Measurements from ENCODE around the gene NOS1AP.

NOS1AP gene

DNA sequence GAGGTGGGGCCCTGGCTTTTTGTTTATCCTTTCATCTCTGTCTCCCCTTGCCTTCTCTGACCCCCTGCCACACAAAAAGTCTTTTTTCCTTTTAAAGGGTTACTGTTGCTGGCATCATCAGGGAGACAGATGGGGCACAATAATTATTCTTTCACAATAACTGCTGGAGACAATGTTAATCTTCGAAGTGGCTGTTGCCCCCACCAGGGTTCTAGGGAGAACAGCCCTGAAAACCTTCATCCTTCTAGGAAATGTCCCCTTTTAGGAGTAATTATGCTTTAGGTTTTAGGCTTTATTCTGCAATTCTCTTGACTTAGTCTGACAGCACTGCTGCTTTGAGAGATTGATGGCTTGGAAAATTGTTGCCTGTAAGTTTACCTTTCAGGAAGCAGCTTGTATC, 150.0 kb downstream of the NOS1AP start:
- no peak for DNase-seq (ENCODE audit: low read depth in 2 of 2)

DNA sequence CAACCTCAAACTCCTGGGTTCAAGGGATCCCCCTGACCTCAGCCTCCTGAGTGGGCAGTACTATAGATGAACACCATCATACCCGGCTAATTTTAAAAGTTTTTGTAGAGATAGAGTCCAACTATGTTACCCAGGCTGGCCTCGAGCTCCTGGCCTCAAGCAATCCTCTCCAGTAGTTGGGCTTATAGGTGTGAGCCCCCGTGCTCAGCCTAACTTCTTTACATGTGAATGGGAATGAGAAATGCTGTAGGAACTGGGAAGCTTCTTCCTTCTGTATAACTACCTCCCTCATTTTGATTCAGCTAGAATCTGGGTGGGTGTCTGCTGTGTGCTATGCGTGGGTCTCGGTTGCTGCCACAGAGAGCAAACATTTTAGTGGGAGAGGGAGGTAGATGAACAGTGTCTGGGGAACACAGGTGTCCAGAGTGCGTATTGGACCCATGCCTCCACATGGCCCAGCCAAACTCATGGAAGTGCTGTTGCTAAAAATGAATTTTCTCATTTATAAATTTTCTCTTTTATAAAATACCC, 150.6 kb downstream of the NOS1AP start:
- DNase-seq (ENCODE audit: low read depth in 2 of 2), result no peak

DNA sequence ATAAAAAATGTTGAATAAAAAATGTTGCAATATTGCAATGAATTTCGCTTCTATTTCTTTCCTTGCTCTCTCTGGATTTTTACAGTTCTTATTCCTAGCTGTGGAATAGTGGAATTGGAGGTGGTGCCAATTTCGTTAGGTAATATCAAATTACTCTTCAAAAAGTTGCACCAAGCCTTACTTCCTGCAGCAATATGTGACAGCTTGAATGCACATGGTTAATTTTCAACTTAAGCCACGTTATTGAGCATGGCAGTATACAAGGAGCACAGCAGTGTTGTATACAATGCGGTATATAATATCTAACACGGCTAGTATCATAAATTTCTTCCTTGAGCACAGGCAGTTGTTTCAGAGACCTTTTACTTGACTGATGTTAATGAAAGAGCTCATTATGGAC, 152.5 kb downstream of the NOS1AP start:
- DNase-seq (ENCODE audit: low read depth in 2 of 2), result no peak

DNA sequence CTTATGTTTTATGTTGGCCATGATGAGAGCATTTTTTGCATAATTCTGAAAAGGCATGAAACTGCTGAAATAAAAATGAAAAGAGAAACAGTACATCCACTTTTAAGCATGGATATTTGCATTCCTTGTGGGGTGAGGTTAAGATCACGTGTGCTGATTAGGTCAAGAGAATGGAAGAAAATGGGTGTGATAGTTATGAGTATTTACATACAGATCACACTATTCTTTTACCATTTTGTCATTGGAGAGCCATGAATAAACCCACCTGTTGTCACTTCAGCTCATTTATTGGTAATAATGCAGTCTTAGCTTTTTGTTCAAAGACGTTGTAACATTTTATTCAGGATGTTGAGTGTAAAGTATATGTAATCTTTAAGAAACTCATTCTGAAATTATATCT, 153.2 kb downstream of the NOS1AP start:
- no peak for DNase-seq (ENCODE audit: low read depth in 2 of 2)

DNA sequence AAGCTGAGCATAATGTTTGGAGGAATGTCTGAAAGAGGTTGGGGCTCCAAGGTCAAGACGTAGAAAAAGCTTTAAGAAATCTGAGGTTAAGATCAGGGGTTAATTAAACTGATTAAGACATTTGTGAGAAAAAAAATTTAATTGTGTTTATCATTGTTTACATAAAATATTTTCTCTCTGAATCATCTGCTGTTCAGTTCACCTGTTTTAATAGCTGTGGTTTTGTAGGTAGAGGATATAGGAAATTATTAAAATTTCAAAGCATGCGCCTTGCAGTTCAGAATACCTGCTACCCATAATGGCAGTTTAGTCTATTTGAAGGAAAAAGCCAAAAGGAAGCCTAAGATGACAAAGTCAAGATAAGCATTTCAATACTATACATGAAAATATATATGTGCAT, 154.0 kb downstream of the NOS1AP start:
- no peak for DNase-seq (ENCODE audit: low read depth in 2 of 2)

DNA sequence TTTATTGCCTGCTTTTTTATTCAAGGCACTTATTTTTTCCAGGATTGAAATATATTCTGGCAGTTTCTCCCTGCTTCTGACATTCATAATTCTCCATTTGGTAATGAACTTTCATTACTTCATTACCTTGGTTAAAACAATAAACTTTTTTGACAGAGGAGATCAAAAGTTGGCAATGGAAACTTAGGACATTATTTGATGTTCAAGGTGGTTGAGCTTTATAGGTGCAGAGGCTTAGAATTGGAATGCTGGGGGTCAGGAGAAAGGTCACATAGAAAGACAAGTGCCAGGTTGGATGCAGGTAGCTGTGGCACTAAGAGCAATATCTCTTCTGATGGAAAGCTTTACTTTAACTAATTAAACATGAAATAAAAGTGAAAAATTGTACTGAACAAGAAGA, 154.8 kb downstream of the NOS1AP start:
- DNase-seq (ENCODE audit: low read depth in 2 of 2), result no peak

DNA sequence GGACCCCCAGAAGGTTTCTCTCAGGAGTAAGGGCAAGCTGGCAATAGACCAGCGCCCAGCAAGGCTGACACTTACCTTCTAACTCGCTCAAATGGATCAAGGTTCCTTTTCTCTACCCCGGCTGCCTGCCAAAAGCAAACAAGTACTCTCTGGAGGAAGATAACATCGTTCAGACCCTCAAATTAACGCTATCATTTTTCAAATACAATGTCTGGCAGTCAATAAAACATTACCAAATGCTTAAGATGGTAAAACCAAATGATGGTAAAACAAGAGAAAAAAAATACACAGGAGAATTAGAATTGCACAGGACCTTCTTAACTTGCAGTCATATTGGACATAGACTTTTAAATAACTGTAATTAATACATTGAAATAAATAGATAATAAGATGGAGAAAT, 159.1 kb downstream of the NOS1AP start:
- DNase-seq (ENCODE audit: low read depth in 2 of 2), result no peak

DNA sequence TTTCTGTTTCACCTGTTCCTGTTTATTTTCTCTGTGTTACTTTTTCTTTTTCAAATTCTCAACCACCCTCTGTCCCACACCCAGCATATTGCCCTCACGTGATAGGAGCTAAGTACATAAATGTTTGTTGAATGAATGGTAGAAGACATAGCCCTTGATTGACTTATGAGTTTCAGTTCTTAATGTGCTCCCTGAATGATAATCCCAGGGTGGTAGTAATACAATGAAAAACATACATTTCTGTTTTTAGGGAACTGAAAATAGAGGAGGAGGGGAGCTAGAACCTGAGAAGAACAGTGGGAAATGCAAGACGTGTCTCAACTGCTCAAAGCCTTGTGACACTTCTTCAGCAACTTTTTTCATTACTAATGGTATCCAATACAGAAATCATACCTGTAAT, 160.1 kb downstream of the NOS1AP start:
- no peak for DNase-seq (ENCODE audit: low read depth in 2 of 2)

DNA sequence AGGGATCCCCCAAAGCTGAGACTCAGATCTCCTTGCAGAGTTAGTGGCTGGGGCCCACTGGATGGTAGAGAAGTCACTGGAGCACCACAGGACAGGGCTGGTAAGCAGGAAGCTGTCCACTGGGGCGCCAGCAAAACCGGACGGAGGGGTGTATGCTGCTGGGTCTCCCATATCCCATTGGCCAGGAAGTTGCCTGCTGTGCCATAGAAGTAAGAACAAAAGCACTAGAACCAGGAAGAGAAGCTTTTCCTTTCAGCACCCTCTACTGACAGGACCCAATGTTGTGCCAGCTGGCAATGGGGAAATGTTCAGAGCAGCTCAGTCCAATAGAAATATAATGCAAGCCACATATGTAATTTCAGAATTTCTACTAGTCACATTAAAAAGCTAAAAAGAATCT, 160.6 kb downstream of the NOS1AP start:
- DNase-seq (ENCODE audit: low read depth in 2 of 2), result no peak

DNA sequence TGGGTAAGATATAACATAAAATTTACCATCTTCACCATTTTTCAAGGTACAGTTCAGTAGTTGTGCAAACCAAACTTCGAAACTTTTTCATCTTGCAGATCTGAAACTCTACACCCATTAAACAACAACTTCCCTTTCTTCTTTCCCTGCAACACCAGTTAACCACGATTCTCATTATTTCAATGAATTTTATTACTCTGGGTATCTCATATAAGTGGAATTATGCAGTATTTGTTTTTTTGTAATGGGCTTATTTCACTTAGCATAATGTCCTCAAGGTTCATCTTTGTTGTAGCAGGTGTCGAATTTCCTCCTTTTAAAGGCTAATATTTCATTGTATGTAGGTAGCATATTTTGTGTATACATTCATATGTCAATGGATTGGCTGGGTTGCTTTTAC, 161.0 kb downstream of the NOS1AP start:
- DNase-seq (ENCODE audit: low read depth in 2 of 2), result no peak

DNA sequence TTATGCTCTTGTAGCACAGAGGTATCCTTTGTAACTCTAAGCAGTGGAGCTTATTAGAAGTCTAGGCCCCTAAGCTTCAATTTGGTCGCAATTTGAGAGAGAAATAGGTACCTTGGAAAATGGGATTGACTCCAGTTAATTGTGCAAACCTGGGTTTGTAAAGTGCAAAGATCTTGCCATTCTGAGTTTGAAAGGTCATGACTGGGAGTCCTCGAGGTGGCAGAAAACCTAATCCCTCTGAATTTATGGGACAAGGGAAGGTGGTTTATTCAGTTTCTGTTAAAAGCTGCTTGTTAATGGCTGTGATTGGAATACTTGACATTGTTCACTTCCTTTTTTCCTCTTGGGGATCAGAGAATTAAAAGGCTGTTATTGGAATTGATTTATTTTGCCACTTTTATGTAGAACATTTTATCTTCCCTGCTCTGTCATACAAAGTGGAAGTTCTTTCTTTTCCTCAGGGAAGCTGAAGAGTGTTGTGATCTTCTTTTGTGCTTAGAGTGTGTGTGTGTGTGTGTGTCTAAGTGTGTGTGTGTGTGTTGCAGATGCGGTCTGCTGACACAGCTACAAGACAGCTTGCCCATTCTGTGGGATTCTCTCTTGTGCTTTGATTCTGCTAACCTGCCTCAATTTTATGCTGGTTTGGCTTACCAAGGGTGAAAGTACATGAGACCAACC, 162.7 kb downstream of the NOS1AP start:
- no peak for DNase-seq (ENCODE audit: low read depth in 2 of 2)

DNA sequence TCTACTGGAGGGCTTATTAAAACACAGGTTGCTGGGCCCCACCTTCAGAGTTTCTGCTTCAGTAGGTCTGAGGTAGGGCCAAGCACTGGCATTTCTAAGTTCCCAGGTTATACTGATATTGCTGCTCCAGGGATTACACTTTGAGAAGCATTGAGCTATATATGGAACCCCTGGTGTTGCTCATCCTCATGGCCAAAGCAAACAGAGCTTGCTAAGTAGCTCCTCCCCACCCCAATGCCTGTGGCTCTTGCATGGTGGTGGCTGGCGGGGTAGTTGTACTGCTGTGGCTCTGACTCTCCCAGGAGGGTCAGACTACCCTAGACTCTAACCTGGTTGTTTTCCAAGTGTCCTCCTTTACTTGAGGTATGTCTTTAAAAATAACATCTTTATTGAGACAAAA, 163.6 kb downstream of the NOS1AP start:
- no peak for DNase-seq (ENCODE audit: low read depth in 2 of 2)

DNA sequence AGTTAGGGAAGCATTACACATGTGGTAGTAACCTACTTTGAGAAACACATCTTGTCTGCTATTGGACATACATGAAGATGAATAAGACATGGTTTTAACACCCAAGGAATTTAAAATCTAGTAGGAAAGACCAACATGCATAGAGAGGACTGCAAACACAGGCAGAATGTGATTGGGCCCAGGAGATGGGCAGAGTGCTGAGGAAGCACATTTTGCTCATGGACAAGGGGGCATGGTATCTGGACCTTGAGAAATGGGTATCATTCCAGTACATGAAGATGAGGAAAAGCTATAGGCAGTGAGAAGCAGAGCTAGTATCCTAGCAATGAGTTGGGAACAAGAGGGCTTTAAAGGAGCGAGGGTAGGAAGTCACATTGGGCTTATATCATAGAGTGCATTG, 164.4 kb downstream of the NOS1AP start:
- no peak for DNase-seq (ENCODE audit: low read depth in 2 of 2)

DNA sequence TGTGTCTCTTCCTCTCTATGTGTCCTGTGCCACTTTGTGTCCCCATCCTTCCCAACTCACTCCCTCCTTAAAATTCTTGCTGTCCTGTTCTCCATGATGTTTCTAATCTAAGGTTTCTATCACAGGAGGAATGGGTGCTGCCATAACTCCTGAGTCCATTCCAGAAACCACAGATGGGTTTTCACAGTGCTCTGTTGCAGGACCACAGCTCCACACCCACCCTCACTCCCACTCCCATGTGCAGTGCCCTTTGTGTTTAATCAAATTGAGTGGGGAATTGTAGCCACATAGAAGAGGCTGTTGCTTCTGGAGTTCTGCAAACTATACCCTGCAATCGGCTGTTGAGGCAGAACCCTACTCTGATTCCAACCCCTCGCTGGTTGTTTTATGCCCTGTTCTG, 165.1 kb downstream of the NOS1AP start:
- DNase-seq (ENCODE audit: low read depth in 2 of 2), result no peak

DNA sequence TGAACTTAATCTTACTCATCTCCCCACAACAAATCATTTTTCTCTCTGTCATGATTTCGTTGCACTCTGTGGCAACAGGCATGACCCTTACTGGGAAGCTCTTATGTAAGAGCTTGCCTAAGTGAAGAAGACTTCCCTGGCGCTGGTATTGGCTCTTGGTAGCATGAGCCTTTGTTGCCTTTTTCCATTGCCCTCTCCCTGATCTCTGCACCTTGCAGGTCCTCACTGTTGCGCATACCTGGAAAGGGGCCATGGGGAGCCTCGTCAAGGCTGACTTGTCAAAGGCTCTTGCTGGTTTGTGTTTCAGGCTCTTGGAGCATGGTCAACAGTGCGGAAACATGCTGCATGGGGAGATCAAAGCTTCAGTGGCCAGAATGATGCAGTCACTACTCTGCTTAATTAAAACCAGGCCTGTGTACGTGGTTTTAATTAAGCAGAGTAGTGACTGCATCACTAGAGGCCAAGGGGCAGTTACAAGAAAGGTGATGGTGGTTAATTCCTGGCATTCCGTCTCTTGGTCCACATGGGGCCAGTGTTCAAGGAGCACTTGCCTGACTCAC, 165.8 kb downstream of the NOS1AP start:
- DNase-seq (ENCODE audit: low read depth in 2 of 2), result no peak

DNA sequence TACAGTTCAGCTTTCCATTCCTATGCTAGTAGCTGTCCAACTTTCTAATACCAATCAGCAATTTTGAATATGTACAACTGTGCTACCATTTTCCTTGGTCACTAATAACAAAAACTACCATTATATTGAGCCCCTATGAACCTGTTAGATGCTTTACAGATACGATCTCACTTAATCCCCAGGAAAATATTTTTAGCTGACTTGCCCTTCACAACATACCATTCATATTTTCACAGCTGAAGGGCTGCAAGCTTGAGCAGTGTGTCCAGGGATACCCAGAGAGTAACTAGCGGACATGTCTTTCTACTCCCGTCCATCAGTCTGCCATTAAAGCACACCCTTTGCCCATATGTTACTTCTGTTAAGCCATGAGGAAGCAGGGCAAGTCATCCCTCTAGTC, 166.7 kb downstream of the NOS1AP start:
- no peak for DNase-seq (ENCODE audit: low read depth in 2 of 2)

DNA sequence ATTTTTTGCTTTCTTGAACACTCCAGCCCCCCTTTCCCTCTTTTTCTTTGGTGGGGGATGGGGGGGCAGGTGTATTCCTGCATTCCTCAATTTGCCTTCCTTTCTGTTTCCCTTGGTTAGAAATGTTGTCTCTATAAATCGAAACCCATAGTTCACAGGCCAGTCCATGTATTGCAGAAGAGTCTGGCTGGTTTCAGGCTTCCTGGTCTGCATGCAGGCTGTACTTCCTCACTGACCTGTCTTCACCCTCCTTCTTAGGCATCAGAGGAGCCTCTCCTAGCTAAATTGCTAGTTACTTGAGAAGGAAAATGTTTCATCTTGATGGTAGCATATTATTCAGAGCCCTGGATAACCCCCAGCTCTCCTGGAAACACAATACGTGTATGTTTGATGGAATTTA, 167.1 kb downstream of the NOS1AP start:
- DNase-seq (ENCODE audit: low read depth in 2 of 2), result no peak

DNA sequence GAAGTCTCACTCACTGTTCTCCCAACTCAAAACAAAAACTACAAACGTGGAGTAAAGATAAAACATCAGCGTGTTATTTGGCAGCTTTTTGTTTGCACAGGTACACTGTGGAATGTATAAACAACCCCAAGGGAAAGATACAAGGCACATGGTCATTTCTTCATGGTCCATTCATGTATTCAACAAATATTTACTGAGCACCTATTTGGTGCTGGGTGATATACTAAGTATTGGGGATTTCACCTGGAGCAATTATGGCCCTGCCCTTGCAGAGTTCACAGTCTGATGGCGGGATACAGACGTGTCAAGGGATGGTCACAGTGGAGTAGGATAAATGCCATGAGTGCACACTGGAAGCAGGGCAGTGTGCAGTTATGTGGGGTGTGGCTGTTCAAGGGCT, 171.1 kb downstream of the NOS1AP start:
- no peak for DNase-seq (ENCODE audit: low read depth in 2 of 2)

DNA sequence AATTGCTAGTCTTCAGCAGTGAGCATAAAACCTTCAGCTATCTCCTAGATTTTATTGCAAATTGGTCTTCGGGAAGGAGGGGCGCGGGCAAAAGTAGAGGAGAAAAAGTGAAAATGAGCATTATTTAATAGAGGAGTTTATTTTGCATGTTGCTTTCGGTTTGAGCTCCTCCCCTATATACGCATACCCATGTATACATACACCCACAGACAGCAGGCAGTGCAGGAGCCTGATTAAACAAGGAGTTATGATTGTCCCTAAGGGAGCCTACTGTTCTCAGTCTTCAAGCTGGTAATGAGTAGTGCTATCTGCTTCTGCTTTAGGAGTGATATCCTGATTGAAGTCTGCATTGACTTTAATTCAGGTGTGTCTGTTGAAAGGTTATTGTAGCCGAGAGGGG, 173.3 kb downstream of the NOS1AP start:
- no peak for DNase-seq (ENCODE audit: low read depth in 2 of 2)

DNA sequence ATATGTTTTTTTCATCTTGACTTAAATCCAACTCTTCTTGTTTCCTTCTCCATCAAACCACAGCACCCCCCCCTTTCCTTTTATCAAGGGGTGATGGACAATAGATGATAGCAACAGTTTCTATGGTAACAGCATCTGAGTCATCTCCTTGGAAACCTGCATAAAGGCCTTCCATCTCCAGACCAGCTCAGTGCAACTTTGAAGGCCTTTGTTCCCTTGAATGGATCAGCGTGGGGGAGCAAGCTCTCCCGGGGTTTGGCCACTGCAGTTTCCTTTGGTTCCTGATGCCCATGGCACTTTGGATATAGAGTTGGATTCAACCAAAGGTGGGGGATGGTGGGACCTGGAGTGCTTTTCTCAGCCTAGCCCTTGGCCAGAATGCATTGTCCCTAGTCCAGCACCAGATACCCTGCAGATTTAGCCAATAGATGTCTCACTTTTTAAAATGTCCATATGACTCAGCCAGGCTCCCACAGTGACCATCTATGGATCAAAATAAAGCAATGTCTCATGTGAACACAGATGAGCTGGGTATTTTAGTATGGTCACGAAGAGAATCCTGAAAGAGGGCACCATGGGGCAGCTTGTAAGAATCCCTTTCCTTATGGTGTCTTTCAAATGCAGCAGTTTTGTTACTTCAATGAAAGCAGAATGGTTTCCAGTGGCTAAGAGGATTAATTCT, 179.5 kb downstream of the NOS1AP start:
- no peak for DNase-seq (ENCODE audit: low read depth in 2 of 2)

DNA sequence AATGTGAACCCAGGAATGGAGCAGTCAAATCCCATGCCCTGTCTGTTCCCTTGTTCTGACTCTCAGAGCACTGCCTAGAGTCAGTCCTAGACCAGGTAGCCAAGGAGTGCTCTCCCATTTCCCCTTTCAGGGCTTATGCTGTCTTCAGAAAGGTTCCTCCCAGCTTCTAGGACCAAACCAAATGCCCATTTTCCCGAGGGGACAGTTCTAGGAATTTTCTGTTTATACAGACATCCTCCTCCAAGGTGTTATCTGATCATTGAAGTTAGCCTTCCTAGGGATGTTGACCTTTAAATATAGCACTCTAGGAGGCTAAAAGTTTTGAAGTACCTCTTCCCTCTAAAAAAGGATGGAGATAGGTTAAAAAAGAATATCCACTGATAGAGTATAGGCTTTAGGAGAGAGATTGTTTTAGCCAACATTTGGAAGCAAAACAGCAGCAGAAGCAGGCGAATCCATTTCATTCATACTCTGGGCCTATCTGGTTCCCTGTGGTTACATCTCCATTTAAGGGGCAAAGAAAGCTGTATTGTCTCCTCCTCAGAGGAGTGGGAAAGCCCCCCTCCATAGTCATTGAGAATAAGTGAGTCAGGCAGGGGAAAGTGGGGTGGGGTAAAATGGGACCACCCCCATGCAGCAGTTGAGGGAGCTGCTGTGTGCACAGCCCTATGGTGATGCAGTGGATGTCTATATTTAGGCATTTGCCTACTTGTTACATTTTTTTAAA, 180.7 kb downstream of the NOS1AP start:
- no peak for DNase-seq (ENCODE audit: low read depth in 2 of 2)

DNA sequence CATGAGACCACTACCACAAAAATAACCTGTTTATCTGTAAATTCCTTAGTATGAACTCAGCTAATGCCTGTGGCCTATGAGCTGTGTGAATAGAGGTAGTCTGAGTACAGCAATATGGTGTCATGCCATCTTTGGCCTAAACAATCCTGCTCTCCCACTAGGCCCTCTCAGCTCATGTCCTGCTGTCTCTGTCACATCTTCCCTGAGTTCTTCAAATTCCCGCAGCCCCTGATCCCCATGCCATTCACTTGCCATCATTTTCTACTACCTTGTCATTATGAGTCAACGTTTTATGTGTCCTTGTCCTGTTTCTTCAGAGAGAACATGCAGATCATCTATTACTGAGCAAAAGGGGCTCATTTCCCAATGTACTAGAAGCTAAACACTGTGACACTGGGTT, 181.6 kb downstream of the NOS1AP start:
- no peak for DNase-seq (ENCODE audit: low read depth in 2 of 2)

DNA sequence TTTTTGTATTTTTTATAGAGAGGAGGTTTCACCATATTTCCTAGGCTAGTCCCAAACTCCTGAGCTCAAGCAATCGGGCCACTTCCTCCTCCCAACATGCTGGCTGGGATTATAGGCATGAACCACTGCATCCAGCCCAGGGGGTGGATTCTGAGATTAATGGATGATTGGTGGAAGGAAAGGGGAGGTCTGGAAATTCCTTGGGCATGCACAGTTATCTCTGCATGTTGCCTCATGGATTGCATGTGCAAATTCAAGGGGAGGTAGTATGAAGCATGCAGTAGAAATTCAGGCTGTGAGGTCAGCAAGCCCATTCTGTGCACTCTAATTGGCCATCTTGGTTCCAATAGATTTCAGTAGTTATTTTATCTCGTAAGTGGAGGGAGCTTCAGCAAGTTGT, 182.7 kb downstream of the NOS1AP start:
- DNase-seq (ENCODE audit: low read depth in 2 of 2), result no peak

Measured in stimulated activated CD8-positive, alpha-beta memory T cell treated with anti-CD3 and anti-CD28 coated beads, Interleukin-2, amount 100 ng/mL, for 1 hour (primary cell).